NCI-H187 (cell line): Measurements from ENCODE around the gene KRT20.
A peak's percentile ranks its signal among the peaks of the same experiment; 100 is the strongest.
"Not testable (repeated sequence)": the region's sequence is repeated elsewhere in the genome, so short reads cannot be mapped to it uniquely, and the experiment has no call there.

Experiments
- DNase-seq, 2 experiments: peaks; one replicate each; lab custom pipeline; 2025; lab: John Stamatoyannopoulos, UW

The KRT20 gene, protein sequence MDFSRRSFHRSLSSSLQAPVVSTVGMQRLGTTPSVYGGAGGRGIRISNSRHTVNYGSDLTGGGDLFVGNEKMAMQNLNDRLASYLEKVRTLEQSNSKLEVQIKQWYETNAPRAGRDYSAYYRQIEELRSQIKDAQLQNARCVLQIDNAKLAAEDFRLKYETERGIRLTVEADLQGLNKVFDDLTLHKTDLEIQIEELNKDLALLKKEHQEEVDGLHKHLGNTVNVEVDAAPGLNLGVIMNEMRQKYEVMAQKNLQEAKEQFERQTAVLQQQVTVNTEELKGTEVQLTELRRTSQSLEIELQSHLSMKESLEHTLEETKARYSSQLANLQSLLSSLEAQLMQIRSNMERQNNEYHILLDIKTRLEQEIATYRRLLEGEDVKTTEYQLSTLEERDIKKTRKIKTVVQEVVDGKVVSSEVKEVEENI

GRCh38 chr17:40884708-40885512, at the start of gene KRT20:
KRT20 (minus strand) TSS chr17:40885242; CDS start chr17:40885185, 57 bp downstream.
- no peak for DNase-seq

DNA sequence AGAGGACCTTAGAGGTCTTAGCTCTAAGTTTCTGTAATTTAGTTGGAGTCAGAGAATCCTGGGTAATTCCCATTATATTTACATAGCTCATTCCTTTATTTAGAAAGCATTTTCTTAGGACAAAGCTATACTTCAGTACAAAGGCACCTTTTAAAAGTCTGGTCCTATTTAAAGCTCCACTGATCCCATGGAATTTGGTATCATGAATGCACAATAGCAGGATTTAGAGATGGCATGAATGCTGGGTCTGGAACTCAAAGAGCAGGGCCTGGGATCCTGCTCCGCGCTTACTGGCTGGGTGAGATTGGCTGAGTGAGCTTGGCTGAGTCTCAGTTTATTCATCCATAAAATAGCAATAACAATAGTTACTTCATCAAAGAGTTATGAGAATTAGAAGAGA, 47.6 kb upstream of the KRT20 start:
- no peak for DNase-seq

DNA sequence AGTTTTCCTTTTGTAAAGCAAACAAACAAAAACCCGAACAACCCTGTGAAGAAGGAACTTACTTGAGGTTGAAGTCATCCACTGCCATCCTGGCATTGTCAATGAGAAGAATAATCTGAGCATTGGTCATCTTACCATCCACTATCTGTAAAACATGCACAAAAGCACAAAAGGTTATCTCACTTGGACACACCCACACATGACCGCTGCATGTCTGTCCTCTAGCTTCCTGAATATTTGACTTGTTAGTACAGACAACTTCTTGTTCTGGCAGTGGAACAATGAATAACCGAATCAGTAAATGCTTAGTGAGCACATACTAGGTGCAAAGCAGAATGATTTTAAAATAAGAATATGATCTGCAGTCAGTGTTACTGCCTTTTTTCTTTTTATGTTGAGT, 46.3 kb upstream of the KRT20 start:
- DNase-seq = no peak

- DNase-seq = no peak
These were observed 41.3 kb upstream of the KRT20 start for GRCh38 chr17:40926341-40926740.

DNA sequence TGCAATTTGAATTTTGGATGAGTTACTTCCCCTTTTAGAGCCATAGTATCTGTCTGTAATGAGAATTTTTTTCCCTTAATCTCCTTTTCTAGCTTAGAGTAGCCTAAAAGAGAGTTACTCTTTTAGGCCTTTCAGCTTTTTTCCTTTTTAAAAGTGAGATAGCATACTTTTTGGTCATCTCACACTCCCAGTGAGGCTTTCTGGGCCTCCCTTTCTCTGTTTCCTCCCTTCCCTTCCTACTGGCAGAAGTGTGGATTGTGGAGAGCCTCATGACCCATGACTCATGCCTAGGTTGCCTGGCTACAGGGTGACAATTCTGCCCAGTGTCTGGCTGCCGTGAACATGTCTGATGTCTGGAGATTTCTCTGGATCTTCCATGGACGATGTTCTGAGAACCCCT, 37.2 kb upstream of the KRT20 start:
- DNase-seq = no peak

DNA sequence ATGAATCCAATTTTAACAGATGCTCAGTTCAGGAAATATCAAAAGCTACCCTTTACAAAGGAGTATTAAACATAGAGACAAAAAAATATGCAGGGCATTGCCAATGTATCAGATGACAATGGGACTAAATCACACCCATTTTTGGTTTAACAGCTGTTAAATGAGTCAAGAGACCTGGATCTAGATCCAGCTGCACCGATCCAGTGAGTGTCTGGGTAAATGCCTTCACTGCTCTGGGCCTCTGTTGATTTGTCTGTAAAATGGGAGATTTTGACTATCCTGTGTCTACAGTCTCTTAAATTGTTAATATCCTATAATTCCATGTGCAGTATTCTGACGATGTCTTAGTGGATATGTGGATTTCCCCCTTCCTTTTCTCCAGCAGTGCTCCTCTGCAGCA, 36.0 kb upstream of the KRT20 start:
- no peak for DNase-seq

DNA sequence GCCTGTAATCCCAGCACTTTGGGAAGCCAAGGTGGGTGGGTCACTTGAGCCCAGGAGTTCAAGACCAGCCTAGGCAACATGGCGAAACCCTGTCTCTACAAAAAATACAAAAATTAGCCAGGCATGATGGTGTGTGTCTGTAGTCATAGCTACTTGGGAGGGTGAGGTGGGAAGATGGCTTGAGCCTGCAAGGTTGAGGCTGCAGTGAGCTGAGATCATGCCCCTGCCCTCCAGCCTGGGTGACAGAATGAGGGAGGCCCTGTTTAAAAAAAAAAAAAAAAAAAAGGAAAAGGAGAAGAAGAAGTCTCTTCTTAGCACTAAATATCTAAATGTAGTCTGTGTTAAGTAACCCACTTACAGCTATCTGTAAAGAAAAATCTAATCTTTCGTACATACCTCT, 32.1 kb upstream of the KRT20 start:
- DNase-seq = not testable (repeated sequence)

DNA sequence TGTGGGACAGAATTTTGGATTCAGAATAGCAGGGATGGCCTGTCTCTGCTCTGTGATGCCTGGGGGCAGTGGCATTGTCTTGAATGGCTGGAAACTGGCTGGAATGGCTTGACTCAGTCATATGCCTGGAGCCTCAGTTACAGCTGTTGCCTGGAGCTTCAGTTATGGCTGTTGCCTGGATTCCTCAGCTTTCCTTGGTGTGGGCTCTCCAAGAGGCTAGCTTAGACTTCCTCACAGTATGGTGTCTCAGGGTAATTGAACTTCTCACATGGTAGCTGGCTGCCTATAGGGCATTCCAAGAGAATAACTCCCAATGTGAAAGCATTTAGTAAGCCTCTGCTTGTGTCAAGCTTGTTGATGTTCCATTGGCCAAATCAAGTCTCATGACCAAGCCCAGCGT, 31.3 kb upstream of the KRT20 start:
- DNase-seq = no peak

GRCh38 chr17:40915721-40916256, 30.7 kb upstream of the KRT20 start:
- no peak for DNase-seq

DNA sequence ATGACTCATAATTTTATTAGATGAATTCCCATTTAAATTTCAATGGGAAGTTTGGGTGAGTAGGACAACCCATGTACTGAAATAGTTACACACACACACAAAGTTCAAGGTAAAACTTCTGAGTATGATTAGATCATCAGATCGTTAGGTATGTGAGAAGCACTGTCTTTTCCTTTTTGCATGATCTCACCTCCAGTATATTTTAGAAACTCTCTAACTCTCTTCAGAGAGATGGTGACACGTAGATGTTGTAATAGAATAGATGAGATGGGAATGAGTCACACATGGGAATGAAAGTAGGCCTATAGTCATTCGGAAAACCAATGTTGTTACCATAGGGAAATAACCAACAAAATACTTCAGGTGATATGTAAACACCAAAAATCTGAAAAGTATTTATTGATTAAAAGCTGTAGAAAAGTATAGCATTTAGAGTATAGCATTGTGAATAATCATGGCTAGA, 30.2 kb upstream of the KRT20 start:
- DNase-seq = no peak

- no peak for DNase-seq
These were observed 29.2 kb upstream of the KRT20 start for GRCh38 chr17:40914075-40914855.

- no peak for DNase-seq
These were observed 27.6 kb upstream of the KRT20 start for GRCh38 chr17:40912486-40913210.

DNA sequence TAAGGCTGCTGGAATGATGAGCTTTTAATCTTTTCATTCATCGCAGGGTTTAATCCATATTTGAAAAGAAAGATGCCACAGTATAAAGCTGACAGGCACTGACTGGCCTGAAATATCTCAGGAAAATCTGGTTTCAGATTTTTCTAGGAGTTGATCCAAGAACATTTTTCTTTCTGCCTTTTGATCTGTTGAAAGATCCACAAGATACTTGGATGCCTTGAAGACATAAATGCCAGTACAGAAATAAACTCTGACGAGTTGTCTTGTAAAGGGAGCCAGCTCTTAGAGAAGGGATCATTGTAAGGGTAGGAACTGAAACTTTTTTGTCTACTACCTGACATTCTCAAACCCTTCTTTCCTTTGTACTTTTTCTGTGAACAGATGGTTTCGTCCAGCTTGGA, 25.4 kb upstream of the KRT20 start:
- no peak for DNase-seq

- no peak for DNase-seq
These were observed 24.7 kb upstream of the KRT20 start for GRCh38 chr17:40909755-40910154.

DNA sequence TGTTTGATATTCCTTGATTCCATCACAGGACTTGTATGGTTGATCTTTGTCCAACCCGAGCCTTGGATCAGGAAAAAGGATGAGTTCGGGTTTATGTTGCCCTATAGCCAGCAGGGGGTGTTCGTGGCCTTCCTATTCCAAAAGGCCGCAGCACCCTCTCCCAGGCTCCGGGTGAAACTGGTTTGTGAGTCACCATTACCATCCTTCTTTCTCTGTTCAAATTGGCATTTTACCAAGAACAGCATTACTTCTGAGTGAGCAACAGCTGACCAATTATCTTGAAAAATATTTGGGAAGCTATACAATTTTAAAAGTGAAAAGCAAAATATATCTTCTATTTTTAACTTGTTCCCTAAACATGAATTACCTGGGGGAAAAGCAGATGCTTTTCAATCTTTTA, 24.3 kb upstream of the KRT20 start:
- DNase-seq = peak; percentile 61 to 74

DNA sequence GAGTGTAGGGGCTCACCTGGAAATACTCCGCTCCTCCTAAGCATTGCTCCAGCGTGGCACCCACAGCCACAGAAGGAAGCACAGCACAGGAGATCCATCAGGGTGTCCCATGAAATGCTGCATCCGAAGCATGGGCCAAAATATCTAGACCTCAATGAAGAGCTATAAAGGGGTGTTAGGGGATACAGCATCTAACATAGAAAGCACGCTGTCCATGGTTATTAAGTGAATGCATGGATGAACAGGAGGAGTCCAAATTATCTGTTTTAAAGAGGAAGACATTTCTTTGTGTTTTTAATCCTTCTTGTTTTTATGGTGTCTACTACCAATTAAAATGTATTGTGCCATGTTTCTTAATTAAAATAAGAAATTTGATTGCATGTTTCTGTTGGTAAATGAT, 21.6 kb upstream of the KRT20 start:
- DNase-seq = no peak

- no peak for DNase-seq
These were observed 20.3 kb upstream of the KRT20 start for GRCh38 chr17:40905370-40905769.

DNA sequence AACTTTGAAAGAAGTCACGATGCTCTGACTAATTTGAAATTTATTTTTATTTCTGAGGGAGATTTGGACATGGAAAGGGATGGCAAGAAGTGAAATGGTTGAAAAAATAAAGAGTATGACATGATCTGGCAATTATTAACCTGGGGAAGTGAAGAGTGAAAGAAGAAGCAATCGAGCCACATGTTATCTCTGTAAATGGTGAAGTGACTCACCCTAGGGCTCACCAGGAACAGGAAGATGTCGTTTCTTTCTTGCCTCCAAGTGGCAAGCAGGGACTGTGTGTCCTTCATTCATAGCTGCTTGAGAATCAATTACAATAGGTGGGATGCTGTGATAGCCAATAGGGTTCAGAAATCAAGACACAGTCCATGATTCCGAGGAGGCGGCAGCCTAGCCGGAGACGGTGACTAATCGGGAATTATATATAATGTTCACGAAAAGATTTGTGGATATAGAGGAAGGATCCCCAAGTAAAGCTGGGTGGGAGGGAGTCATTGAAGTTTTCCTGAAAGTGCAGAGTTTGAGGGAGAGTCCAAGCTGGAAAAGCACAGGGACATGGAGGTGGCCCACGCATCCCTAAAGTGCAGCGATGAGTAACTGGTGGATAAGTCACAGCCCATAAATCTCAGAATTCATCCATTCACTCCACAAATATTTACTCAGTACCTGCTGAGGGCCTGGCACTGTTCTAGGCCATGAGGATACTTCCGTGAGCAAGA, 18.2 kb upstream of the KRT20 start:
- DNase-seq = no peak

- no peak for DNase-seq
These were observed 17.5 kb upstream of the KRT20 start for GRCh38 chr17:40902498-40902897.

DNA sequence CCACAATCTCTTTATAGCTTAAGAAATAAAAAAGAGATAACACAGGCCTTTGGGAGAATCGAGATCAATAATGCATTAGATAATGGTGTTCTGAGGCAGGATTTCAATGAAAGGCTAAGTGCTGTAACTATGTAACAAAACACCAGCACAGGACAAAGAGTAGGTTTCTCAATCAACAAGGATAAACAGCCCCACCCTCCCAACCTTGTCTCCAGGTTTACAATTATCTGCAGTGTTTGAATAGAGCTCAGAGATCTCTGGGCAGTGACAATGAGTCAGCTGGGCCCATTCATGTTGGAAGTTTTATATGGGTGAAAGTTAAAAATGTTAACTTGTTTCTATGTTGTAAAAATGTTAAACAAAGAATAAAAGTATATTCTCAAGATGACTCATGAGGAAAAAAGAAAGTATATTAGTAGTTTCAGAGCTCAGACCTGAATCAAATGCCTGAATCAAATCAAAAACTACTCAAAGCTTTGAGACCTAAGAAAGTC, 17.0 kb upstream of the KRT20 start:
- DNase-seq = no peak
